Measurements from ENCODE around the gene MMP7.
A peak's percentile ranks its signal among the peaks of the same experiment; 100 is the strongest.

DNA sequence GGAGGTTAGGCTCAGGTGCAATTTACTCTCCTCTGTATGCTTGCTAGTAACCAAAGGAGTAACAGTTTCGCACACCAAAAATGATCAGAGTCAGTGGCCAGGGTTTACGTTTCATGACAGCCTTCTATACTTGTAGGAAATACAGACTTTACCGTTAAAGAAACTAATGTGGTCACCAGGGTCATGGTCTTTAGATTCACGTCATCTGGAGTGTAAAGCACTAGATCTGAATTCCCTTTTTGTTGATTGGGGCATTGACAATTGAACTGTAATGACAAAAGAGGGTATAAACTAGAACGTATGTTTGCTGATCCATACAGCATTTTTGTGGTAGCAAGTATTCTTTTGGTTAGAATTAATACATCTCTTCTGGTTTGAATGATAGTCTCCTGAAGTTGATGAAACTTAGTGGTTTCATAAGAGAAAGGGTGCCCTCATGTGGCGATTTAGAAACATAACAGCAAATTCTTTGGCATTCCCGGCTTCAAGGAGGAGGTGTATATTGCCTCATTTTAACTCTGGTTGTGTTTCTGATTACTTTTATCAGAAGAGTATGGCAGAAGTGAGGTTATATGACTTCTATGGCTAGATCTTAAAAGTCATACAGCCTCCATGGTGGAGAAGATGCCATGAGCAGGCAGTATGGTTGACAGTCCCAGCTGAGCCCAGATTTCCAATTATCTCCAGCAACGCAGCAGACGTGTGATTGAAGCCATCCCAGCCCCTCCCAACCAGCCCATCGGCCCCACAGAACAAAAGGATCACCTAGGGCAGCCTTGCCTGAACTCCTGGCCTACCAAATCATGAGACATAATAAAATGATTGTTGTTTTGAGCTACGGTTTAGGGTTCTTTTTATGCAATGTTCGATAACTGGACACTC, 35.1 kb downstream of the MMP7 start:
- TF ChIP-seq CREB1 (CRISPR knock-in tag; IDR thresholded peaks at IDR 0.05; ENCODE audit: low read depth) (no peak), JUNB (IDR thresholded peaks at IDR 0.05; ENCODE audit: unreplicated experiment) (no peak), POLR2AphosphoS5 (IDR thresholded peaks at IDR 0.05; ENCODE audit: low read depth) (no peak), EZH2phosphoT487 (IDR thresholded peaks at IDR 0.05; ENCODE audit: unreplicated experiment) (no peak)
- TF ChIP-seq, protein P1, sequence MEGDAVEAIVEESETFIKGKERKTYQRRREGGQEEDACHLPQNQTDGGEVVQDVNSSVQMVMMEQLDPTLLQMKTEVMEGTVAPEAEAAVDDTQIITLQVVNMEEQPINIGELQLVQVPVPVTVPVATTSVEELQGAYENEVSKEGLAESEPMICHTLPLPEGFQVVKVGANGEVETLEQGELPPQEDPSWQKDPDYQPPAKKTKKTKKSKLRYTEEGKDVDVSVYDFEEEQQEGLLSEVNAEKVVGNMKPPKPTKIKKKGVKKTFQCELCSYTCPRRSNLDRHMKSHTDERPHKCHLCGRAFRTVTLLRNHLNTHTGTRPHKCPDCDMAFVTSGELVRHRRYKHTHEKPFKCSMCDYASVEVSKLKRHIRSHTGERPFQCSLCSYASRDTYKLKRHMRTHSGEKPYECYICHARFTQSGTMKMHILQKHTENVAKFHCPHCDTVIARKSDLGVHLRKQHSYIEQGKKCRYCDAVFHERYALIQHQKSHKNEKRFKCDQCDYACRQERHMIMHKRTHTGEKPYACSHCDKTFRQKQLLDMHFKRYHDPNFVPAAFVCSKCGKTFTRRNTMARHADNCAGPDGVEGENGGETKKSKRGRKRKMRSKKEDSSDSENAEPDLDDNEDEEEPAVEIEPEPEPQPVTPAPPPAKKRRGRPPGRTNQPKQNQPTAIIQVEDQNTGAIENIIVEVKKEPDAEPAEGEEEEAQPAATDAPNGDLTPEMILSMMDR (conservative IDR thresholded peaks at IDR 0.05; ENCODE audit: low read depth in 2 of 2), result peak; percentile 73 to 87
- TF ChIP-seq, protein P2, sequence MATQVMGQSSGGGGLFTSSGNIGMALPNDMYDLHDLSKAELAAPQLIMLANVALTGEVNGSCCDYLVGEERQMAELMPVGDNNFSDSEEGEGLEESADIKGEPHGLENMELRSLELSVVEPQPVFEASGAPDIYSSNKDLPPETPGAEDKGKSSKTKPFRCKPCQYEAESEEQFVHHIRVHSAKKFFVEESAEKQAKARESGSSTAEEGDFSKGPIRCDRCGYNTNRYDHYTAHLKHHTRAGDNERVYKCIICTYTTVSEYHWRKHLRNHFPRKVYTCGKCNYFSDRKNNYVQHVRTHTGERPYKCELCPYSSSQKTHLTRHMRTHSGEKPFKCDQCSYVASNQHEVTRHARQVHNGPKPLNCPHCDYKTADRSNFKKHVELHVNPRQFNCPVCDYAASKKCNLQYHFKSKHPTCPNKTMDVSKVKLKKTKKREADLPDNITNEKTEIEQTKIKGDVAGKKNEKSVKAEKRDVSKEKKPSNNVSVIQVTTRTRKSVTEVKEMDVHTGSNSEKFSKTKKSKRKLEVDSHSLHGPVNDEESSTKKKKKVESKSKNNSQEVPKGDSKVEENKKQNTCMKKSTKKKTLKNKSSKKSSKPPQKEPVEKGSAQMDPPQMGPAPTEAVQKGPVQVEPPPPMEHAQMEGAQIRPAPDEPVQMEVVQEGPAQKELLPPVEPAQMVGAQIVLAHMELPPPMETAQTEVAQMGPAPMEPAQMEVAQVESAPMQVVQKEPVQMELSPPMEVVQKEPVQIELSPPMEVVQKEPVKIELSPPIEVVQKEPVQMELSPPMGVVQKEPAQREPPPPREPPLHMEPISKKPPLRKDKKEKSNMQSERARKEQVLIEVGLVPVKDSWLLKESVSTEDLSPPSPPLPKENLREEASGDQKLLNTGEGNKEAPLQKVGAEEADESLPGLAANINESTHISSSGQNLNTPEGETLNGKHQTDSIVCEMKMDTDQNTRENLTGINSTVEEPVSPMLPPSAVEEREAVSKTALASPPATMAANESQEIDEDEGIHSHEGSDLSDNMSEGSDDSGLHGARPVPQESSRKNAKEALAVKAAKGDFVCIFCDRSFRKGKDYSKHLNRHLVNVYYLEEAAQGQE (IDR thresholded peaks at IDR 0.05; ENCODE audit: unreplicated experiment), result no peak

Measured in GM23338 (cell line).